Measurements from ENCODE around the gene DYNLRB1.

GRCh38 chr20:34472246-34472925 lies 43.8 kb upstream of the DYNLRB1 start:
- TF ChIP-seq CTCF (IDR thresholded peaks at IDR 0.05) = no peak
- no peak for TF ChIP-seq POLR2A (IDR thresholded peaks at IDR 0.05)
